Breast epithelium (tissue), 3 donors: ENCODE measurements around the gene SPOCK1.

Experiments used
- POLR2A ChIP-seq: fragments of 450-650 bp; IDR thresholded peaks from one replicate; pipeline ENCODE4 v1.6.1; 2016; ENCODE audit warnings: antibody characterized with exemption, mild to moderate bottlenecking, moderate library complexity
- POLR2AphosphoS5 ChIP-seq, 3 donors: sonication (generic); formaldehyde crosslinking; IDR thresholded peaks; one replicate each; pipeline ENCODE4 v1.6.1; 2017; ENCODE audit warnings: antibody characterized with exemption in 3 of 3
- TF ChIP-seq, protein P1 (sequence below), 3 donors: fragments of 450-650 bp; IDR thresholded peaks; one replicate each; pipeline ENCODE4 v1.5.1; 2016 to 2017; ENCODE audit warnings: antibody characterized with exemption in 3 of 3, mild to moderate bottlenecking in 3 of 3, moderate library complexity in 3 of 3

DNA sequence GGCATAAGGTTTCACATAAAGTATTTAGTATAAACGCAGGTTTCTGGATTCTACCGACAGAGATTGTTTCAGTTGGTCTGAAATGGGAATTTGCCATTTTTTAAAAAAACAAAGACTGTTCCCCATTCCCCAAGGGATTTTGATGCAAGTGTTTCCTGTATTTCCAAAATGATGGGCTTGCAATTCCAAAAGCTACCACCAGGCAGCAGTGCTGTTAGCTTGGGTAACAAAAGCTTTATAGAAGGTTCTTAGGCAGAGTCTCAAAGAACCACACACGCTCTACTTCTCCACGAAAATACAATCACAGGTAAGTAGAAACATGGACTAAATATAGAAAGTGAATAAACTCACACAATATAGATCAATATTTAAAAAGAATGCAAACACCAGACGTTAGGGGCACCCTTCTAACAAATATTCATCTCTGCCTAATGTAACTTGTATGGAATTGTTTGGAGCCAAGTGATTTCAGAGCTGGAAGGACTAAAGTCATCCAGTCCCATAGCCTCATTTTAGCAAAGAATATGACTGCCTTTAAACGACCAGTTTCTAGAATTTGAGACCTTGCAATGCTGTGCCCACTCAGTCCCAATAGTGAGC lies 154.3 kb downstream of the SPOCK1 start:
- TF ChIP-seq, protein P1, sequence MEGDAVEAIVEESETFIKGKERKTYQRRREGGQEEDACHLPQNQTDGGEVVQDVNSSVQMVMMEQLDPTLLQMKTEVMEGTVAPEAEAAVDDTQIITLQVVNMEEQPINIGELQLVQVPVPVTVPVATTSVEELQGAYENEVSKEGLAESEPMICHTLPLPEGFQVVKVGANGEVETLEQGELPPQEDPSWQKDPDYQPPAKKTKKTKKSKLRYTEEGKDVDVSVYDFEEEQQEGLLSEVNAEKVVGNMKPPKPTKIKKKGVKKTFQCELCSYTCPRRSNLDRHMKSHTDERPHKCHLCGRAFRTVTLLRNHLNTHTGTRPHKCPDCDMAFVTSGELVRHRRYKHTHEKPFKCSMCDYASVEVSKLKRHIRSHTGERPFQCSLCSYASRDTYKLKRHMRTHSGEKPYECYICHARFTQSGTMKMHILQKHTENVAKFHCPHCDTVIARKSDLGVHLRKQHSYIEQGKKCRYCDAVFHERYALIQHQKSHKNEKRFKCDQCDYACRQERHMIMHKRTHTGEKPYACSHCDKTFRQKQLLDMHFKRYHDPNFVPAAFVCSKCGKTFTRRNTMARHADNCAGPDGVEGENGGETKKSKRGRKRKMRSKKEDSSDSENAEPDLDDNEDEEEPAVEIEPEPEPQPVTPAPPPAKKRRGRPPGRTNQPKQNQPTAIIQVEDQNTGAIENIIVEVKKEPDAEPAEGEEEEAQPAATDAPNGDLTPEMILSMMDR (IDR thresholded peaks at IDR 0.05) = peak in 2 of 3 donors; percentile 31 to 46
- TF ChIP-seq POLR2A (no peak), POLR2AphosphoS5 (IDR thresholded peaks at IDR 0.05) (no peak)
